ENCODE measurements around the gene GIT2. TPM values are rescaled to one million over a fixed set of nuclear protein-coding genes. Genes with fewer than 3 reads are reported as not detected.

Gene GIT2
- total and polyA plus RNA-seq, 8 donors: 6.4 to 98.6 (median 39.2) TPM

DNA sequence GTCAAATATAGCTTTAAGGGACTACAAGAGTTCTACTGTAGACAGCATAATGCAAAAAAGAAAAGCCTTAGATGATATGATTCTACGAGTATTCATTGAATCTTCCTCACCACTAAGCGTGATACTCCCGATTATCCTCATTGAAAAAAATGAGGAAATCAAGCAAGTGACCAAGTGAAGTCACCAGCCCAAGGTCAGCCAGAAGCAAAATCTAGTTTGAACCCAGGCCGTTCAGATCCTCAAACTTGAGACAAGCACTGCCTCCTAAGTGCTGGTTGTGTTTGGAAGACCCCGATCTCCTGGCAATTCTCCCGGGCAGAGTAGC, 845 bp downstream of the GIT2 start:
- DNase-seq: no peak
- Histone ChIP-seq H3K4me1 (peaks cover 17 to 67% (median 53%) of the 10 kb centered on the region in 4 donors), H3K36me3 (peaks cover 0 to 23% (median 13%) of the 10 kb centered on the region in 4 donors), H3K27me3 (no peaks in the 10 kb centered on the region), H3K9me3 (no peaks in the 10 kb centered on the region), H3K4me3 (peak overlapping the region; percentile 75 to 99 (median 88)), H3K27ac (peak overlapping the region; percentile 83 to 97 (median 88))
- intact Hi-C loops (cut with DNase I; ENCODE audit: low total_unique reads): no loop called here
- TF ChIP-seq, protein P1, sequence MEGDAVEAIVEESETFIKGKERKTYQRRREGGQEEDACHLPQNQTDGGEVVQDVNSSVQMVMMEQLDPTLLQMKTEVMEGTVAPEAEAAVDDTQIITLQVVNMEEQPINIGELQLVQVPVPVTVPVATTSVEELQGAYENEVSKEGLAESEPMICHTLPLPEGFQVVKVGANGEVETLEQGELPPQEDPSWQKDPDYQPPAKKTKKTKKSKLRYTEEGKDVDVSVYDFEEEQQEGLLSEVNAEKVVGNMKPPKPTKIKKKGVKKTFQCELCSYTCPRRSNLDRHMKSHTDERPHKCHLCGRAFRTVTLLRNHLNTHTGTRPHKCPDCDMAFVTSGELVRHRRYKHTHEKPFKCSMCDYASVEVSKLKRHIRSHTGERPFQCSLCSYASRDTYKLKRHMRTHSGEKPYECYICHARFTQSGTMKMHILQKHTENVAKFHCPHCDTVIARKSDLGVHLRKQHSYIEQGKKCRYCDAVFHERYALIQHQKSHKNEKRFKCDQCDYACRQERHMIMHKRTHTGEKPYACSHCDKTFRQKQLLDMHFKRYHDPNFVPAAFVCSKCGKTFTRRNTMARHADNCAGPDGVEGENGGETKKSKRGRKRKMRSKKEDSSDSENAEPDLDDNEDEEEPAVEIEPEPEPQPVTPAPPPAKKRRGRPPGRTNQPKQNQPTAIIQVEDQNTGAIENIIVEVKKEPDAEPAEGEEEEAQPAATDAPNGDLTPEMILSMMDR (IDR thresholded peaks at IDR 0.05): no peak
- no peak for TF ChIP-seq POLR2AphosphoS5 (IDR thresholded peaks at IDR 0.05)
- WGBS, 5 donors: 0 to 2% (median 1%) methylated on average over 6 of the region's 6 CpGs

DNA sequence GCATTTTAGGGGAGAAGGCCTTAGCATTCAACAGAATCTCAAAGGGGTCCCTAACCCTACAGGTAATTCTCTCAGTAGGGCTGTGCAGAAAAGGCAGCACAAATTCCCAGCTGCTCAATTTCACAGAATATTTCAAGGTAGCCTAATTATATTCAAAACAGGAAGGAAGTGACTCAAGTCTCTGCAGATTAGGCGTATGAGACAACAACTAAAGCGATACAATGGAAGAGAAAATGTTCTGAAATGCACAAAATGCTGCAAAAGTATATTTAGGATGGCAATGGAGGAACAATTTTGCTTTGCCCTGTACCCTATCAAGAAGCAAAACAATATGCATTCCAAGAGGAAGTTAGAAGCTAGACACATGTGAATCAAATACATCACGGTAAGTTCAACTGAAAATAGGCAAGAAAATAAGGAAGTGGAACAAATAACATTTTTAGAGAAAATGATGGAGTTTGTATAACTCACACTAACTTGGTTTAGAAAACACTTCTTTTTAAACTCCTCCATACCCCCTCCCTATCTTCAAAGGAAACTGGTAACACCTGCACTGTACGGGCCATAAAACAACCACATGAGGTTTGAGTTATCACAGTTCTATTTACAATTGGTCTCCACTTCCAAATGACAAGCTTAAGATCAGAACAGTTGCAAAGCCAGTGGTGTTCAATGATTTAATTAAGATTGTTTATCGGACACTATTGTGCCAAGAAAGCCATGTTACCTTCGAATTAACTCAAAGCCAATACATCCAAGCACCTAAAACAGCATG, 1.6 kb downstream of the GIT2 start:
- H3K9me3 ChIP-seq: no peaks in the 10 kb centered on the region
- H3K4me1 ChIP-seq: peaks cover 14 to 70% (median 53%) of the 10 kb centered on the region in 4 donors
- no peak for TF ChIP-seq EP300 (IDR thresholded peaks at IDR 0.05)
- TF ChIP-seq, protein P1 (IDR thresholded peaks at IDR 0.05): no peak
- no peak for TF ChIP-seq POLR2AphosphoS5 (IDR thresholded peaks at IDR 0.05)
- WGBS, 5 donors: 23 to 30% (median 26%) methylated on average over 6 of the region's 6 CpGs
- H3K27me3 ChIP-seq: no peaks in the 10 kb centered on the region
- H3K27ac ChIP-seq: peak overlapping the region in 4 of 5 donors; percentile 83 to 97 (median 90)
- DNase-seq: peak in 1 of 2 donors; percentile 23
- peaks cover 0 to 30% (median 21%) of the 10 kb centered on the region in 4 donors for H3K36me3 ChIP-seq
- peak overlapping the region; percentile 75 to 99 (median 88) for H3K4me3 ChIP-seq
- intact Hi-C loops (cut with DNase I; ENCODE audit: low total_unique reads): no loop called here

DNA sequence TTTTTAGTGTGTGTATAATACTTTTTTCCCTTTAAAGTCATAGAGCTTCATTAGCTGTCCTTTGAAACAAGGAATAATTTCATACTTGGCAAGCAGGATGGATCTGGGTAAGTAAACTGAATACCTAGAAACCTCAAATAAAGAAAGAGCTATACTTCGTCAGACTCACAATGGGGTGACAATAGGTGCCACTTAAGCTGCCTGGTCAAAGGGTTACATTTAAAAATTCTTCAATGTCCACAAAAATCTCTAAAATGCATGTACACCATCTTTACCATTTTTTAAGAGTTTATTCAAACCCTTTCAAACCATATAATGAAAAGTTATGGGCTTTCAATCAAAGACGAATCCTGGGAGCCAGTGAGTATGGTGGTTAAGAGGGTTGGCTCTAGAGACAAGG, 3.1 kb downstream of the GIT2 start:
- Histone ChIP-seq H3K27me3 (no peaks in the 10 kb centered on the region), H3K4me1 (peaks cover 8 to 73% (median 50%) of the 10 kb centered on the region in 4 donors), H3K9me3 (no peaks in the 10 kb centered on the region), H3K4me3 (no peak overlapping the region), H3K36me3 (peaks cover 8 to 45% (median 36%) of the 10 kb centered on the region in 4 donors), H3K27ac (no peak overlapping the region)
- no peak for TF ChIP-seq POLR2AphosphoS5 (IDR thresholded peaks at IDR 0.05)
- WGBS, 5 donors: 63 to 81% (median 65%) methylated on average over 2 of the region's 2 CpGs
- no peak for DNase-seq
- intact Hi-C loops (cut with DNase I; ENCODE audit: low total_unique reads): no loop called here

DNA sequence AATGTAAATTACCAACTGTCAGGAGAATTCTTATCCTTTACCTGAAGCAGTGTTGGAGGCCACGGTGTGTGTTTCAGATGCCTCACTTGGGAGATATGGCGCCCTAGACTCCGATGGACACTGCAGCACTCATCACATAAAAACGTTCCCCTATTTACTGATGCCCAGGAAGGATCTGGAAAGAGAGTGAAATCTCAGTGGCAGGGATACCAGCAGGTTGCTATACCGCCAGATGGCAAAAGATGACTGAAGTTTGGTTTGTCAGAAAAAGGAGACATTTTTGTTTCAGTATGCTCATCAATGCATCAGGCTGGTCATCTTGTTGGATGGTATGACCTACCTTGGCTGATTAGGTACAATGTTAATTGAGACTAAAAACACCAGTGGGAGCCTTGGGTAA, 4.6 kb downstream of the GIT2 start:
- 89 to 96% (median 95%) methylated on average over 5 of the region's 5 CpGs for WGBS, 5 donors
- Histone ChIP-seq H3K27me3 (no peaks in the 10 kb centered on the region), H3K4me3 (no peak overlapping the region), H3K36me3 (peaks cover 22 to 60% (median 51%) of the 10 kb centered on the region in 4 donors), H3K4me1 (peaks cover 8 to 66% (median 42%) of the 10 kb centered on the region in 4 donors), H3K27ac (no peak overlapping the region), H3K9me3 (no peaks in the 10 kb centered on the region)
- TF ChIP-seq POLR2A (IDR thresholded peaks at IDR 0.05) (no peak), POLR2AphosphoS5 (IDR thresholded peaks at IDR 0.05) (no peak), EP300 (IDR thresholded peaks at IDR 0.05) (no peak)
- TF ChIP-seq, protein P1 (IDR thresholded peaks at IDR 0.05): no peak
- no peak for DNase-seq
- intact Hi-C loops (cut with DNase I; ENCODE audit: low total_unique reads): no loop called here

DNA sequence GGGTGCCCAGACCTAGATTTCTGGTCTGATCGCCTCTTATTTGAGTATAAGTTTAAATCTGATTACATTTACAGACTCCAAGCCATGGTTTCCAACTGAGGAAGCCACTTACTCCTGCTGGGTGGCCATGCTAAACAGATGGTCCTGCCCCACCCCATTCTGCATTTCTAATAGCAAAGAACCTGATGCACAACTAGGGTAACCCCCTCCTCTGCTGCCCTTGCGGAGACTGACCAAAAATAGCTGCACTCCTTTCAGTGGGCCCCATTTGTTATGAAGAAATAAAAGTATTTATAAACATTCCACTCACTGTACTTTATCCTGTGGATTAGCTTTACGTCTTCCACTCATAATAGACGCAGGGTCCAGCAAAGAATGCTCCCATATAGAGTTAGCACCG, 6.8 kb downstream of the GIT2 start:
- 67 to 84% (median 69%) methylated on average over 5 of the region's 5 CpGs for WGBS, 5 donors
- Histone ChIP-seq H3K36me3 (peaks cover 26 to 82% (median 73%) of the 10 kb centered on the region in 4 donors), H3K9me3 (no peaks in the 10 kb centered on the region), H3K4me1 (peaks cover 2 to 51% (median 28%) of the 10 kb centered on the region in 4 donors), H3K27ac (peak overlapping the region in 3 of 5 donors; percentile 27 to 31 (median 29)), H3K27me3 (no peaks in the 10 kb centered on the region), H3K4me3 (no peak overlapping the region)
- DNase-seq: peak in 1 of 2 donors; percentile 52
- TF ChIP-seq, protein P1 (IDR thresholded peaks at IDR 0.05): no peak
- TF ChIP-seq POLR2A (IDR thresholded peaks at IDR 0.05) (no peak), EP300 (IDR thresholded peaks at IDR 0.05) (no peak), POLR2AphosphoS5 (IDR thresholded peaks at IDR 0.05) (no peak)
- intact Hi-C loops (cut with DNase I; ENCODE audit: low total_unique reads): no loop called here
